HepG2 (cell line): ENCODE results near the gene TSEN54. TPM values are rescaled to one million over a fixed set of nuclear protein-coding genes. Genes with fewer than 3 reads are reported as not detected.

ENCODE experiments used
- ARNT ChIP-seq: fragments of 450-650 bp; IDR thresholded peaks from 2 replicates; pipeline ENCODE4 v1.6.1; 2017
- ARNTL ChIP-seq: sonication (generic); formaldehyde crosslinking; IDR thresholded peaks from 2 replicates; pipeline ENCODE4 v1.4.0; 2020; ENCODE audit warnings: mild to moderate bottlenecking, missing genetic modification reagents
- DMTF1 ChIP-seq: sonication (generic); formaldehyde crosslinking; IDR thresholded peaks from 2 replicates; pipeline ENCODE4 v1.4.0; 2020; ENCODE audit warnings: mild to moderate bottlenecking, missing genetic modification reagents
- FOXA1 ChIP-seq, 2 experiments: fragments of 450-650 bp in 1 of 2; sonication (generic) in 1 of 2; formaldehyde crosslinking in 1 of 2; IDR thresholded peaks; 2 replicates each; pipeline versions ENCODE4 v1.4.0 to v1.6.1; 2016 to 2020; ENCODE audit warnings: missing genetic modification reagents in 1 of 2
- HDAC2 ChIP-seq: sonication (generic); formaldehyde crosslinking; IDR thresholded peaks from 2 replicates; pipeline ENCODE4 v1.4.0; 2020; ENCODE audit warnings: missing genetic modification reagents
- HNF1B ChIP-seq: sonication (generic); formaldehyde crosslinking; IDR thresholded peaks from 2 replicates; pipeline ENCODE4 v1.5.1; 2020; ENCODE audit warnings: mild to moderate bottlenecking, moderate library complexity, missing genetic modification reagents
- HNF4A ChIP-seq: sonication (generic); formaldehyde crosslinking; IDR thresholded peaks from 2 replicates; pipeline ENCODE4 v1.4.0; 2020; ENCODE audit warnings: missing genetic modification reagents
- KDM6A ChIP-seq: IDR thresholded peaks from 2 replicates; pipeline ENCODE4 v1.6.1; 2016; ENCODE audit warnings: low read depth
- KLF11 ChIP-seq: IDR thresholded peaks from 2 replicates; pipeline ENCODE4 v1.6.1; 2016; ENCODE audit warnings: missing compliant biosample characterization
- PATZ1 ChIP-seq: sonication (generic); formaldehyde crosslinking; IDR thresholded peaks from 2 replicates; pipeline ENCODE4 v1.4.0; 2020; ENCODE audit warnings: missing genetic modification reagents
- PAXIP1 ChIP-seq: sonication (generic); formaldehyde crosslinking; conservative IDR thresholded peaks from 2 replicates; pipeline ENCODE4 v1.4.0; 2020; ENCODE audit warnings: mild to moderate bottlenecking, missing genetic modification reagents, moderate library complexity
- SALL2 ChIP-seq: sonication (generic); formaldehyde crosslinking; IDR thresholded peaks from 2 replicates; pipeline ENCODE4 v1.8.1; 2023; ENCODE audit warnings: mild to moderate bottlenecking, missing genetic modification reagents, inconsistent platforms
- ZBTB38 ChIP-seq: sonication (generic); formaldehyde crosslinking; IDR thresholded peaks from 2 replicates; pipeline ENCODE4 v1.5.1; 2020; ENCODE audit warnings: mild to moderate bottlenecking, missing genetic modification reagents
- ZNF275 ChIP-seq: sonication (generic); formaldehyde crosslinking; IDR thresholded peaks from 2 replicates; pipeline ENCODE4 v1.8.0; 2022; ENCODE audit warnings: missing genetic modification reagents, mild to moderate bottlenecking, inconsistent platforms, borderline replicate concordance
- ZNF414 ChIP-seq: sonication (generic); formaldehyde crosslinking; IDR thresholded peaks from 2 replicates; pipeline ENCODE4 v1.5.0; 2020; ENCODE audit warnings: missing genetic modification reagents
- ZSCAN20 ChIP-seq: sonication (generic); formaldehyde crosslinking; IDR thresholded peaks from 2 replicates; pipeline ENCODE4 v1.4.0; 2020; ENCODE audit warnings: missing genetic modification reagents, mild to moderate bottlenecking, borderline replicate concordance
- polyA plus RNA-seq, 8 experiments: library from polyadenylated mRNA; depleted of rRNA in 3 of 8; stranded (reverse) in 7 of 8; unstranded in 1 of 8; fragments of >200 nt; fragmentation: Illumina TruSeq in 4 of 8; extraction: Trizol in 4 of 8; gene quantifications; 2 replicates each; pipeline versions ENCODE4 v1.2.1 to v1.2.3, GENCODE V29; 2011 to 2016; ENCODE audit warnings: low read depth in 4 of 8, missing spikeins in 1 of 8, mixed read lengths in 1 of 8; ENCODE audit not compliant: insufficient read depth in 1 of 8
- total RNA-seq, 5 experiments: library from RNA; depleted of rRNA; stranded (reverse); fragments of >200 nt; fragmentation: Illumina TruSeq; extraction: Trizol; gene quantifications; 2 replicates each; pipeline ENCODE4 v1.2.3, GENCODE V29; 2016; ENCODE audit warnings: low read depth in 1 of 5

The TSEN54 gene
- total and polyA plus RNA-seq, 2 of the 13 experiments (the other 11 are each of a cell fraction or from before 2014, with no cell fraction given), result 62.9 to 63.3 TPM

- peak; percentile 29; the same call in 1 of the 2 replicates for TF ChIP-seq HNF1B
- TF ChIP-seq HDAC2 (CRISPR knock-in tag), result peak; percentile 84
- TF ChIP-seq KDM6A (CRISPR knock-in tag), result peak; percentile 54; the same call in 1 of the 2 replicates
- no peak for TF ChIP-seq ZNF414 (CRISPR knock-in tag)
- TF ChIP-seq DMTF1 (CRISPR knock-in tag), result no peak
- TF ChIP-seq ZNF275, result peak; percentile 57; the same call in 1 of the 2 replicates
- TF ChIP-seq ZBTB38, result peak; percentile 43; the same call in 1 of the 2 replicates
- 0 out of 2 replicates have a peak, but pooled peaks have one; percentile 36 for TF ChIP-seq ARNTL (CRISPR knock-in tag)
- TF ChIP-seq ARNT, result no peak
- peak; percentile 24; the same call in 1 of the 2 replicates for TF ChIP-seq HNF4A
- peak; percentile 88 for TF ChIP-seq PAXIP1
- TF ChIP-seq KLF11 (CRISPR knock-in tag), result peak; percentile 48; the same call in 1 of the 2 replicates
- TF ChIP-seq FOXA1 (IDR thresholded peaks at IDR 0.05), result no peak
- TF ChIP-seq FOXA1 (CRISPR knock-in tag; IDR thresholded peaks at IDR 0.05), result peak; percentile 72
- TF ChIP-seq SALL2 (CRISPR knock-in tag), result peak; percentile 47; the same call in 1 of the 2 replicates
- peak; percentile 99 for TF ChIP-seq PATZ1 (CRISPR knock-in tag)
- no peak for TF ChIP-seq ZSCAN20 (CRISPR knock-in tag)
Observed at GRCh38 chr17:75552425-75553294, 36.3 kb downstream of the TSEN54 start (continued).
